GM12878 (cell line): ENCODE data around the gene SRMS. TPM values are rescaled to one million over a fixed set of nuclear protein-coding genes. Genes with fewer than 3 reads are reported as not detected.

Experiments used
- ATAC-seq: fragments of 200-7000 bp; cut with Tn5 transposase; 3 replicates; pipeline ENCODE4 v1.9.1; 2020; ENCODE audit warnings: mild to moderate bottlenecking, moderate library complexity
- BruUV-seq: library from RNA; stranded (reverse); fragments of 400-500 nt; replicated peaks from 2 replicates; lab custom pipeline; 2021; lab: Mats Ljungman, UMichigan
- CTCF ChIA-PET: fragments of 300-600 bp; sonication (Branson Sonifier 250); formaldehyde crosslinking; extraction: SDS; loops from one replicate; lab custom pipeline; 2021; ENCODE audit warnings: inconsistent platforms; lab: Yijun Ruan, JAX
- POLR2A ChIA-PET: fragments of 350-600 bp; formaldehyde crosslinking; extraction: SDS; loops from one replicate; lab custom pipeline; 2021; ENCODE audit warnings: inconsistent platforms; lab: Charles Lee
- RAD21 ChIA-PET: fragments of 300-600 bp; sonication (Branson Sonifier 250); formaldehyde crosslinking; loops from one replicate; lab custom pipeline; 2023; ENCODE audit warnings: antibody characterized with exemption; ENCODE audit not compliant: unreplicated experiment; lab: Charles Lee
- SMC1A ChIA-PET: fragments of 300-600 bp; sonication (Branson Sonifier 250); formaldehyde crosslinking; loops from one replicate; lab custom pipeline; 2023; ENCODE audit not compliant: unreplicated experiment, uncharacterized antibody; lab: Charles Lee
- DNase-seq: peaks from one replicate; pipeline ENCODE4 v3.0.0-alpha.2; 2011; ENCODE audit warnings: low read depth, low spot score
- FAIRE-seq: peaks from 3 replicates; lab custom pipeline; 2011; peaks lifted over from hg19 to GRCh38; lab: Jason Lieb, UNC
- H2AFZ ChIP-seq: 2 replicates; pipeline ENCODE4 v1.6.0; 2011; ENCODE audit warnings: low read depth, low read length, control low read depth; ENCODE audit not compliant: control insufficient read depth
- H3K27ac ChIP-seq: 2 replicates; pipeline ENCODE4 v1.5.1; 2011; ENCODE audit warnings: control low read depth; ENCODE audit not compliant: control insufficient read depth, insufficient read depth
- H3K27me3 ChIP-seq, 2 experiments: replicated peaks in 1 of 2; 2 replicates each; pipeline versions ENCODE4 v1.6.0 to v1.6.1; 2011; ENCODE audit warnings: low read length in 1 of 2; ENCODE audit not compliant: control insufficient read depth in 2 of 2, insufficient read depth in 2 of 2
- H3K36me3 ChIP-seq, 2 experiments: 2 replicates each; pipeline ENCODE4 v1.5.1; 2011; ENCODE audit warnings: low read length in 1 of 2; ENCODE audit not compliant: control insufficient read depth in 2 of 2, insufficient read depth in 2 of 2
- H3K4me1 ChIP-seq: 2 replicates; pipeline ENCODE4 v1.6.1; 2011; ENCODE audit warnings: mild to moderate bottlenecking, low read length, moderate library complexity, mixed read lengths; ENCODE audit not compliant: control insufficient read depth, insufficient read depth
- H3K4me2 ChIP-seq: 2 replicates; pipeline ENCODE4 v1.6.0; 2011; ENCODE audit warnings: control low read depth; ENCODE audit not compliant: control insufficient read depth, insufficient read depth
- H3K4me3 ChIP-seq: fragments of 200-600 bp; sonication (generic); 2 replicates; pipeline ENCODE4 v1.5.1; 2016
- H3K79me2 ChIP-seq: 2 replicates; pipeline ENCODE4 v1.6.0; 2011; ENCODE audit warnings: low read length; ENCODE audit not compliant: control insufficient read depth, insufficient read depth
- H3K9ac ChIP-seq: 2 replicates; pipeline ENCODE4 v1.8.0; 2011; ENCODE audit warnings: low read length, control low read depth, mixed read lengths; ENCODE audit not compliant: control insufficient read depth, insufficient read depth
- H3K9me3 ChIP-seq: replicated peaks from 3 replicates; pipeline ENCODE4 v1.5.1; 2011; ENCODE audit warnings: mild to moderate bottlenecking, low read length; ENCODE audit not compliant: control insufficient read depth, insufficient read depth
- H4K20me1 ChIP-seq: 2 replicates; pipeline ENCODE4 v1.6.0; 2011; ENCODE audit not compliant: control insufficient read depth, insufficient read depth
- BHLHE40 ChIP-seq, 2 experiments: fragments of 450-650 bp in 1 of 2; IDR thresholded peaks; 2 replicates each; pipeline ENCODE4 v1.6.1; 2011 to 2017; ENCODE audit warnings: low read depth in 2 of 2, borderline replicate concordance in 1 of 2, improper control_type of control experiment in 1 of 2, low read length in 1 of 2, mild to moderate bottlenecking in 1 of 2
- BMI1 ChIP-seq: fragments of 450-650 bp; IDR thresholded peaks from 2 replicates; pipeline ENCODE4 v1.6.1; 2016; ENCODE audit warnings: mild to moderate bottlenecking, moderate library complexity, borderline replicate concordance
- CREM ChIP-seq: IDR thresholded peaks from 2 replicates; pipeline ENCODE4 v1.6.1; 2014; ENCODE audit warnings: antibody characterized with exemption, low read depth
- EED ChIP-seq: sonication (generic); IDR thresholded peaks from 2 replicates; pipeline ENCODE4 v1.6.1; 2016; ENCODE audit warnings: antibody characterized with exemption, low read depth
- FOXM1 ChIP-seq: IDR thresholded peaks from 2 replicates; pipeline ENCODE4 v1.6.1; 2012; ENCODE audit warnings: low read depth, mild to moderate bottlenecking, inconsistent platforms, low read length, moderate library complexity
- IKZF2 ChIP-seq, 2 experiments: fragments of 450-650 bp; IDR thresholded peaks; 2 replicates each; pipeline ENCODE4 v1.6.1; 2017; ENCODE audit warnings: mild to moderate bottlenecking in 2 of 2, moderate library complexity in 2 of 2
- MYB ChIP-seq: fragments of 150-350 bp; IDR thresholded peaks from 2 replicates; pipeline ENCODE4 v1.6.1; 2014; ENCODE audit warnings: mild to moderate bottlenecking, low read depth, low read length, borderline replicate concordance
- NBN ChIP-seq: fragments of 450-650 bp; IDR thresholded peaks from 2 replicates; pipeline ENCODE4 v1.6.1; 2016
- PML ChIP-seq: IDR thresholded peaks from 2 replicates; pipeline ENCODE4 v1.6.1; 2012; ENCODE audit warnings: low read length, inconsistent platforms
- POLR2AphosphoS5 ChIP-seq: IDR thresholded peaks from 2 replicates; pipeline ENCODE4 v1.6.1; 2011; ENCODE audit warnings: mild to moderate bottlenecking, low read length, inconsistent platforms
- TCF3 ChIP-seq: IDR thresholded peaks from 2 replicates; pipeline ENCODE4 v1.6.1; 2012; ENCODE audit warnings: low read depth, mild to moderate bottlenecking, low read length, borderline replicate concordance; ENCODE audit not compliant: insufficient read depth
- WRNIP1 ChIP-seq: IDR thresholded peaks from 2 replicates; pipeline ENCODE4 v1.6.1; 2011; ENCODE audit warnings: low read depth, low read length, improper control_type of control experiment, borderline replicate concordance
- ZBED1 ChIP-seq: IDR thresholded peaks from 2 replicates; pipeline ENCODE4 v1.6.1; 2016; ENCODE audit warnings: borderline replicate concordance
- ZNF217 ChIP-seq: fragments of 450-650 bp; IDR thresholded peaks from 2 replicates; pipeline ENCODE4 v1.6.1; 2017; ENCODE audit warnings: antibody characterized with exemption, mild to moderate bottlenecking
- ZNF274 ChIP-seq: IDR thresholded peaks from one replicate; pipeline ENCODE4 v1.8.0; 2011; ENCODE audit not compliant: insufficient read length, insufficient read depth
- ZNF687 ChIP-seq: fragments of 450-650 bp; IDR thresholded peaks from 2 replicates; pipeline ENCODE4 v1.6.1; 2017; ENCODE audit warnings: mild to moderate bottlenecking, moderate library complexity
- WGBS: methylation state at CpG from one replicate; pipeline ENCODE4 v1.1.6; 2016; ENCODE audit warnings: low lambda C conversion rate; ENCODE audit not compliant: insufficient replicate concordance, insufficient coverage; ENCODE audit errors: missing lambda C conversion rate; 5-methylcytosine and 5-hydroxymethylcytosine counted together
- in situ Hi-C: fragments of 300-500 bp; cut with MboI; formaldehyde crosslinking; loops from 9 replicates; pipeline ENCODE4 v1.14.3; 2018; ENCODE audit warnings: mixed read lengths
- intact Hi-C: fragments of 100-400 bp; cut with micrococcal nuclease; formaldehyde crosslinking; loops from one replicate; pipeline ENCODE4 v1.14.2; 2022; ENCODE audit not compliant: unreplicated experiment
- polyA plus RNA-seq, 11 experiments: library from polyadenylated mRNA; depleted of rRNA in 4 of 11; unstranded in 6 of 11; stranded (reverse) in 5 of 11; fragments of >200 nt; fragmentation: Nextera tagmentation in 4 of 11; fragmentation: Illumina TruSeq in 1 of 11; extraction: Ambion mirVana in 4 of 11; extraction: Trizol in 1 of 11; gene quantifications; 1 replicate in 1 of 11; 2 replicates in 10 of 11; pipeline versions ENCODE4 v1.2.1 to v1.2.3, GENCODE V29; 2011 to 2016; ENCODE audit warnings: inconsistent platforms in 2 of 11, missing spikeins in 2 of 11, low read depth in 1 of 11
- total RNA-seq, 4 experiments: library from RNA; depleted of rRNA in 3 of 4; stranded (reverse); fragments of >200 nt in 3 of 4; fragmentation: Illumina TruSeq in 1 of 4; extraction: Trizol in 1 of 4; gene quantifications; 2 replicates each; pipeline versions ENCODE4 v1.2.1 to v1.2.3, GENCODE V29; 2013 to 2021

The SRMS gene
- total and polyA plus RNA-seq, 10 of the 15 experiments (the other 5 are each of a cell fraction or from before 2014, with no cell fraction given): not detected

- no peak overlapping the region for H3K27ac ChIP-seq
- H3K4me2 ChIP-seq: no peak overlapping the region
- H3K9me3 ChIP-seq: no peaks in the 10 kb centered on the region
- TF ChIP-seq ZNF217 (no peak), BHLHE40 (IDR thresholded peaks at IDR 0.05; ENCODE audit: borderline replicate concordance in 1 of 2, low read depth in 2 of 2, low read length in 1 of 2) (peak in 1 of 2 experiments; percentile 27; a peak in 1 of 4 replicates)
- ChIA-PET POLR2A (interaction anchor here (0.7 kb wide), 1 partner anchor 25 kb away, joined by 3 read pairs; the partner anchor contains the start of gene HELZ2), SMC1A (interaction anchor here (1.5 kb wide), 1 partner anchor 14 kb away, joined by 3 read pairs; no protein-coding TSS in a partner anchor), CTCF (no interaction called here), RAD21 (interaction anchor here (2.1 kb wide), 1 partner anchor 12 kb away, joined by 6 read pairs; the partner anchor contains the start of gene PTK6)
- no peaks in the 10 kb centered on the region for H3K79me2 ChIP-seq
- H3K4me3 ChIP-seq: no peak overlapping the region
- FAIRE-seq (no peak), ATAC-seq (no peak), DNase-seq (no peak)
- in situ Hi-C loops: no loop called here
- no peaks in the 10 kb centered on the region for H3K36me3 ChIP-seq
- BruUV-seq: no TSS peak
- 23% methylated on average over 2 of the region's 25 CpGs for WGBS
- peaks cover 12% of the 10 kb centered on the region for H3K4me1 ChIP-seq
- H4K20me1 ChIP-seq: no peaks in the 10 kb centered on the region
- no peak overlapping the region for H2AFZ ChIP-seq
- H3K27me3 ChIP-seq: no peaks in the 10 kb centered on the region; a peak in 1 of 4 replicates
- intact Hi-C loops: no loop called here
- H3K9ac ChIP-seq: no peak overlapping the region
Measured at GRCh38 chr20:63549019-63549418, 1.5 kb upstream of the SRMS start.

GRCh38 chr20:63548542-63548941 lies 993 bp upstream of the SRMS start:
- in situ Hi-C loops: no loop called here
- TF ChIP-seq FOXM1: no peak
- TF ChIP-seq PML: no peak
- no peak for TF ChIP-seq ZNF274
- TF ChIP-seq WRNIP1: no peak
- no peak for TF ChIP-seq ZBED1
- no peak for TF ChIP-seq MYB
- no peak for TF ChIP-seq TCF3
- TF ChIP-seq POLR2AphosphoS5: no peak
- TF ChIP-seq CREM: no peak
- no peak for TF ChIP-seq IKZF2 (IDR thresholded peaks at IDR 0.05)
- no peak for TF ChIP-seq ZNF687
- no peak for TF ChIP-seq EED
- no peak for TF ChIP-seq BMI1
- TF ChIP-seq NBN: no peak

More at GRCh38 chr20:63548542-63548941, 993 bp upstream of the SRMS start:
- WGBS: 7% methylated on average over 11 of the region's 11 CpGs
- ChIA-PET CTCF (no interaction called here), POLR2A (no interaction called here), SMC1A (no interaction called here), RAD21 (no interaction called here)
- H3K27me3 ChIP-seq: no peaks in the 10 kb centered on the region; a peak in 1 of 4 replicates
- no peaks in the 10 kb centered on the region for H3K36me3 ChIP-seq
- DNase-seq (no peak), ATAC-seq (no peak), FAIRE-seq (no peak)
- no peaks in the 10 kb centered on the region for H3K9me3 ChIP-seq
- no peak overlapping the region for H3K4me3 ChIP-seq
- no TSS peak for BruUV-seq
- intact Hi-C loops: no loop called here
- H3K79me2 ChIP-seq: no peaks in the 10 kb centered on the region
- H3K4me1 ChIP-seq: peaks cover 12% of the 10 kb centered on the region
- H3K4me2 ChIP-seq: no peak overlapping the region
- H4K20me1 ChIP-seq: no peaks in the 10 kb centered on the region
- H2AFZ ChIP-seq: no peak overlapping the region
- H3K27ac ChIP-seq: no peak overlapping the region
- H3K9ac ChIP-seq: no peak overlapping the region
